GM19351 (cell line): Measurements from ENCODE around the gene DAPK2.

ENCODE experiments used
- ATAC-seq: cut with Tn5 transposase; IDR thresholded peaks from one replicate; pipeline ENCODE4 v1.9.1; 2021; ENCODE audit warnings: mild to moderate bottlenecking, moderate library complexity; ENCODE audit not compliant: unreplicated experiment

DAPK2 gene

GRCh38 chr15:63946524-63947065, 99.7 kb downstream of the DAPK2 start:
- ATAC-seq = no peak

- ATAC-seq = no peak
Measured at GRCh38 chr15:63945838-63946298, 100.4 kb downstream of the DAPK2 start.

GRCh38 chr15:63945007-63945788, 101.1 kb downstream of the DAPK2 start:
- ATAC-seq = no peak

GRCh38 chr15:63944681-63944955, 101.7 kb downstream of the DAPK2 start:
- ATAC-seq = no peak

- ATAC-seq = no peak
Measured at GRCh38 chr15:63943829-63944680, 102.2 kb downstream of the DAPK2 start.

GRCh38 chr15:63942486-63943365, 103.6 kb downstream of the DAPK2 start:
- no peak for ATAC-seq

GRCh38 chr15:63941698-63942465, 104.4 kb downstream of the DAPK2 start:
- ATAC-seq = no peak

- no peak for ATAC-seq
Measured at GRCh38 chr15:63940966-63941620, 105.2 kb downstream of the DAPK2 start.

- no peak for ATAC-seq
Measured at GRCh38 chr15:63939531-63940130, 106.7 kb downstream of the DAPK2 start.

- no peak for ATAC-seq
Measured at GRCh38 chr15:63938486-63939061, 107.7 kb downstream of the DAPK2 start.

- no peak for ATAC-seq
Measured at GRCh38 chr15:63933522-63933921, 112.8 kb downstream of the DAPK2 start.

GRCh38 chr15:63931556-63931955, 114.7 kb downstream of the DAPK2 start:
- ATAC-seq = no peak

GRCh38 chr15:63930034-63930433, 116.3 kb downstream of the DAPK2 start:
- ATAC-seq = no peak

- no peak for ATAC-seq
Measured at GRCh38 chr15:63928185-63928842, 118.0 kb downstream of the DAPK2 start.

- ATAC-seq = no peak
Measured at GRCh38 chr15:63923993-63924950, 122.0 kb downstream of the DAPK2 start.

GRCh38 chr15:63922916-63923315, 123.4 kb downstream of the DAPK2 start:
- ATAC-seq = no peak

- ATAC-seq = no peak
Measured at GRCh38 chr15:63922261-63922904, 123.9 kb downstream of the DAPK2 start.
